MCF 10A (cell line): ENCODE data around the gene ASH1L. TPM values are rescaled to one million over a fixed set of nuclear protein-coding genes. Genes with fewer than 3 reads are reported as not detected.
A peak's percentile ranks its signal among the peaks of the same experiment; 100 is the strongest.

Experiments
- BruUV-seq: library from RNA; stranded (reverse); fragments of 400-500 nt; replicated peaks from 2 replicates; lab custom pipeline; 2021; lab: Mats Ljungman, UMichigan
- CTCF ChIA-PET: fragments of 300-600 bp; sonication (Branson Sonifier 250); formaldehyde crosslinking; extraction: SDS; loops from one replicate; lab custom pipeline; 2021; ENCODE audit warnings: antibody characterized with exemption, inconsistent platforms; lab: Yijun Ruan, JAX
- POLR2A ChIA-PET: fragments of 300-600, 350-650 bp; sonication (Branson Sonifier 250); formaldehyde crosslinking; extraction: SDS; loops from one replicate; lab custom pipeline; 2020; ENCODE audit warnings: antibody characterized with exemption, inconsistent platforms; lab: Yijun Ruan, JAX
- DNase-seq: peaks from one replicate; pipeline ENCODE4 v3.0.0-alpha.2; 2018; ENCODE audit not compliant: unreplicated experiment
- H3K27ac Mint-ChIP-seq: one replicate; pipeline ENCODE4 v1.8.0; 2022; ENCODE audit warnings: mild to moderate bottlenecking, low read depth, mixed read lengths; ENCODE audit not compliant: unreplicated experiment
- H3K27me3 Mint-ChIP-seq: one replicate; pipeline ENCODE4 v1.8.0; 2022; ENCODE audit warnings: mixed read lengths; ENCODE audit not compliant: insufficient read depth, unreplicated experiment
- H3K36me3 Mint-ChIP-seq: one replicate; pipeline ENCODE4 v1.8.0; 2022; ENCODE audit warnings: mild to moderate bottlenecking, moderate library complexity, mixed read lengths; ENCODE audit not compliant: insufficient read depth, unreplicated experiment
- H3K4me1 Mint-ChIP-seq: one replicate; pipeline ENCODE4 v1.8.0; 2022; ENCODE audit warnings: mixed read lengths; ENCODE audit not compliant: insufficient read depth, unreplicated experiment
- H3K4me3 Mint-ChIP-seq: one replicate; pipeline ENCODE4 v1.8.0; 2022; ENCODE audit warnings: mild to moderate bottlenecking, moderate library complexity, mixed read lengths; ENCODE audit not compliant: unreplicated experiment
- H3K9me3 Mint-ChIP-seq: one replicate; pipeline ENCODE4 v1.8.0; 2022; ENCODE audit warnings: mixed read lengths; ENCODE audit not compliant: unreplicated experiment
- intact Hi-C: fragments of 100-400 bp; cut with micrococcal nuclease; formaldehyde crosslinking; loops from 2 replicates; pipeline ENCODE4 v1.14.1; 2022
- total RNA-seq: library from RNA; stranded (reverse); gene quantifications from 2 replicates; pipeline ENCODE4 v1.2.3, GENCODE V29; 2022
- TF ChIP-seq, protein P1 (sequence below): fragments of 200-600 bp; IDR thresholded peaks from one replicate; pipeline ENCODE4 v1.8.0; 2022; ENCODE audit warnings: antibody characterized with exemption, mild to moderate bottlenecking; ENCODE audit not compliant: unreplicated experiment

ASH1L gene
- total RNA-seq, 1 experiment from 2014 or later = 59.1 TPM

DNA sequence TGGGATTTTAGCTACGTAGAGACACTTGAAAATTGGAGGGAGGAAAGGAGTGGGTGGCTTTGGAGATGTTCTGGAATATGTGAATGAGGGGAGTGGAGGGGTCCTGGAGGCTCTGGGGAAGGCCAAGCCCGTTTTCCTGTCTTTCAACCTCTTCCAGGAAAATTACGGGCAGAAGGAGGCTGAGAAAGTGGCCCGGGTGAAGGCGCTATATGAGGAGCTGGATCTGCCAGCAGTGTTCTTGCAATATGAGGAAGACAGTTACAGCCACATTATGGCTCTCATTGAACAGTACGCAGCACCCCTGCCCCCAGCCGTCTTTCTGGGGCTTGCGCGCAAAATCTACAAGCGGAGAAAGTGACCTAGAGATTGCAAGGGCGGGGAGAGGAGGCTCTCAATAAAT, 242.4 kb downstream of the ASH1L start:
- H3K27me3 Mint-ChIP-seq = no peaks in the 10 kb centered on the region
- BruUV-seq = no TSS peak
- ChIA-PET POLR2A (interaction anchor here (1.3 to 10.5 kb wide), 3 partner anchors 9 to 70 kb away, joined by 4 to 103 read pairs (median 4); partner anchors contain the start of gene FDPS), CTCF (interaction anchor here (1.6 to 10.2 kb wide), 3 partner anchors 12 to 70 kb away, joined by 8 to 163 read pairs (median 34); partner anchors contain the start of gene FDPS)
- H3K4me1 Mint-ChIP-seq = peaks cover 18% of the 10 kb centered on the region
- TF ChIP-seq, protein P1, sequence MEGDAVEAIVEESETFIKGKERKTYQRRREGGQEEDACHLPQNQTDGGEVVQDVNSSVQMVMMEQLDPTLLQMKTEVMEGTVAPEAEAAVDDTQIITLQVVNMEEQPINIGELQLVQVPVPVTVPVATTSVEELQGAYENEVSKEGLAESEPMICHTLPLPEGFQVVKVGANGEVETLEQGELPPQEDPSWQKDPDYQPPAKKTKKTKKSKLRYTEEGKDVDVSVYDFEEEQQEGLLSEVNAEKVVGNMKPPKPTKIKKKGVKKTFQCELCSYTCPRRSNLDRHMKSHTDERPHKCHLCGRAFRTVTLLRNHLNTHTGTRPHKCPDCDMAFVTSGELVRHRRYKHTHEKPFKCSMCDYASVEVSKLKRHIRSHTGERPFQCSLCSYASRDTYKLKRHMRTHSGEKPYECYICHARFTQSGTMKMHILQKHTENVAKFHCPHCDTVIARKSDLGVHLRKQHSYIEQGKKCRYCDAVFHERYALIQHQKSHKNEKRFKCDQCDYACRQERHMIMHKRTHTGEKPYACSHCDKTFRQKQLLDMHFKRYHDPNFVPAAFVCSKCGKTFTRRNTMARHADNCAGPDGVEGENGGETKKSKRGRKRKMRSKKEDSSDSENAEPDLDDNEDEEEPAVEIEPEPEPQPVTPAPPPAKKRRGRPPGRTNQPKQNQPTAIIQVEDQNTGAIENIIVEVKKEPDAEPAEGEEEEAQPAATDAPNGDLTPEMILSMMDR = no peak
- peak overlapping the region; percentile 40 for H3K27ac Mint-ChIP-seq
- H3K4me3 Mint-ChIP-seq = peak overlapping the region; percentile 8
- intact Hi-C loops = loop anchor here (5.0 kb wide), 1 partner anchor 272 kb away; no protein-coding TSS in a partner anchor
- no peaks in the 10 kb centered on the region for H3K9me3 Mint-ChIP-seq
- DNase-seq = no peak
- H3K36me3 Mint-ChIP-seq = peaks cover 47% of the 10 kb centered on the region

DNA sequence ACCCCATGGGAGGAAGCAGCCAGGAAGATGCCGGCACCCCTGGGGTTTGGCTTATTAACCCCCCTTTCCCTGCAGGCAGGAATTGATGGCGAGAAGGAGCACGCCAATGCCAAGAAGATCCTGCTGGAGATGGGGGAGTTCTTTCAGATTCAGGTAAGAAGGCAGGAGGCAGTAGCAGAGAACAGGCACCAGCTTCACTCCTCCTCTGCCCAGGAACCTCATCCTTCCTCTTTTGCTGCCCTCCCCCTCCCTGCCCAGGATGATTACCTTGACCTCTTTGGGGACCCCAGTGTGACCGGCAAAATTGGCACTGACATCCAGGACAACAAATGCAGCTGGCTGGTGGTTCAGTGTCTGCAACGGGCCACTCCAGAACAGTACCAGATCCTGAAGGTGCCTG, 243.1 kb downstream of the ASH1L start:
- DNase-seq = no peak

DNA sequence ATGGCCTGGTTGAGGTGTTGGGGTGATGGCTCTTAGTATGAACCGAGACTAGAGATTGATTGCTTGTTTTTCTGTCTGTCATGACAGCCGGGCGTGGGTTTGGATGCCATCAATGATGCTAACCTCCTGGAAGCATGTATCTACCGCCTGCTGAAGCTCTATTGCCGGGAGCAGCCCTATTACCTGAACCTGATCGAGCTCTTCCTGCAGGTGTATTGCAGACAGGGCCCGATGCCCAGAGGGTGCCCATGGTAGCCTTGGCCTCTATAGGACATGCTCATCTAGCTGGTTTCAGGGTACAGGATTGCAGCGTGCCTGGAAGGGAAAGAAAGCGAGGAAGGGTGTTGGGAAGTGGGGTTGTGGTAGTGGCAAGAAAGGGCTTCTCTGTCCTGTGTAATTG, 244.5 kb downstream of the ASH1L start:
- BruUV-seq = no TSS peak
- Mint-ChIP-seq H3K4me3 (no peak overlapping the region), H3K27me3 (no peaks in the 10 kb centered on the region), H3K4me1 (peaks cover 25% of the 10 kb centered on the region), H3K36me3 (peaks cover 66% of the 10 kb centered on the region), H3K9me3 (no peaks in the 10 kb centered on the region), H3K27ac (no peak overlapping the region)
- no peak for DNase-seq
- intact Hi-C loops = no loop called here
- TF ChIP-seq, protein P1 = no peak
- CTCF ChIA-PET = interaction anchor here (10.2 kb wide), 1 partner anchor 68 kb away, joined by 163 read pairs; no protein-coding TSS in a partner anchor
- POLR2A ChIA-PET = interaction anchor here (0.7 to 10.5 kb wide), 5 partner anchors 7 to 79 kb away, joined by 3 to 103 read pairs (median 4); partner anchors contain the start of genes ENTREP3, FDPS and SCAMP3

More for the DNA sequence above, 243.1 kb downstream of the ASH1L start:
- H3K36me3 Mint-ChIP-seq = peaks cover 54% of the 10 kb centered on the region
- no peaks in the 10 kb centered on the region for H3K9me3 Mint-ChIP-seq
- intact Hi-C loops = no loop called here
- ChIA-PET POLR2A (interaction anchor here (1.3 to 10.5 kb wide), 2 partner anchors 9 to 69 kb away, joined by 4 to 103 read pairs; partner anchors contain the start of gene FDPS), CTCF (interaction anchor here (1.6 to 10.2 kb wide), 2 partner anchors 11 to 70 kb away, joined by 8 to 163 read pairs; partner anchors contain the start of gene FDPS)
- no TSS peak for BruUV-seq
- peaks cover 18% of the 10 kb centered on the region for H3K4me1 Mint-ChIP-seq
- no peak overlapping the region for H3K4me3 Mint-ChIP-seq
- TF ChIP-seq, protein P1 = no peak
- H3K27me3 Mint-ChIP-seq = no peaks in the 10 kb centered on the region
- no peak overlapping the region for H3K27ac Mint-ChIP-seq

DNA sequence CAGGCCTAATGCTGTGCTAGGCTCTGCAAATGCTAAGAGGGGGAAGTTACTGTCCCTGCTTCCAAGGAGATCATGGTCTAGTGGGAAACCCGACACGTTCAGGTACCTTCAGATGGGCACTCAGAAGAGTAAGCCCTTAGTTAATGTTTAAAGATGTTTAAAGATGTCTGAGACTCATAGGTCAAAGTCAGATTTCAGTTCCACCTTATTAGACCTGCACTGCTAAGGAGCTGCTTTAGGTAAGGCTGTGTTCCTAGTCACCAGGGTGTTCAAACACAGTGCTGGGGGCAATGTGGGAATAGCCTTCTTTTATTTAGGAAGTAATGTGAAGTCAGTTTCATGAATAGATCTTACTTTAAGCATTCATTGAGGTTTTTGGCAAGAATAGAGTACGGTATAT, 245.7 kb downstream of the ASH1L start:
- H3K4me1 Mint-ChIP-seq = peaks cover 20% of the 10 kb centered on the region
- BruUV-seq = no TSS peak
- no peak overlapping the region for H3K4me3 Mint-ChIP-seq
- ChIA-PET CTCF (interaction anchor here (0.9 to 10.2 kb wide), 3 partner anchors 59 to 255 kb away, joined by 4 to 163 read pairs (median 4); no protein-coding TSS in a partner anchor), POLR2A (interaction anchor here (1.0 to 10.5 kb wide), 3 partner anchors 6 to 61 kb away, joined by 4 to 103 read pairs (median 5); partner anchors contain the start of genes ENTREP3, FDPS and SCAMP3)
- peaks cover 77% of the 10 kb centered on the region for H3K36me3 Mint-ChIP-seq
- no peaks in the 10 kb centered on the region for H3K27me3 Mint-ChIP-seq
- no peaks in the 10 kb centered on the region for H3K9me3 Mint-ChIP-seq
- no peak for DNase-seq
- TF ChIP-seq, protein P1 = no peak
- intact Hi-C loops = no loop called here
- no peak overlapping the region for H3K27ac Mint-ChIP-seq
